ENCODE data around the gene HHIPL1.

Gene HHIPL1

GRCh38 chr14:99682809-99683618 lies 38.1 kb downstream of the HHIPL1 start:
- in situ Hi-C loops (cut with MboI; ENCODE audit: low pct_unique_long_range_greater_than_20kb, low sequenced_read_pairs), result no loop called here
- DNase-seq, result peak; percentile 80

GRCh38 chr14:99683619-99684409 lies 38.9 kb downstream of the HHIPL1 start, which contains the start of gene CYP46A1:
Gene CYP46A1, plus strand, starts transcription at chr14:99684298. Its CDS starts 120 bp downstream, at chr14:99684418.
- peak; percentile 97 for DNase-seq
- in situ Hi-C loops (cut with MboI; ENCODE audit: low pct_unique_long_range_greater_than_20kb, low sequenced_read_pairs), result no loop called here

- no peak for DNase-seq
- in situ Hi-C loops (cut with MboI; ENCODE audit: low pct_unique_long_range_greater_than_20kb, low sequenced_read_pairs), result no loop called here
Observed at GRCh38 chr14:99684410-99684934, 39.5 kb downstream of the HHIPL1 start.

DNA sequence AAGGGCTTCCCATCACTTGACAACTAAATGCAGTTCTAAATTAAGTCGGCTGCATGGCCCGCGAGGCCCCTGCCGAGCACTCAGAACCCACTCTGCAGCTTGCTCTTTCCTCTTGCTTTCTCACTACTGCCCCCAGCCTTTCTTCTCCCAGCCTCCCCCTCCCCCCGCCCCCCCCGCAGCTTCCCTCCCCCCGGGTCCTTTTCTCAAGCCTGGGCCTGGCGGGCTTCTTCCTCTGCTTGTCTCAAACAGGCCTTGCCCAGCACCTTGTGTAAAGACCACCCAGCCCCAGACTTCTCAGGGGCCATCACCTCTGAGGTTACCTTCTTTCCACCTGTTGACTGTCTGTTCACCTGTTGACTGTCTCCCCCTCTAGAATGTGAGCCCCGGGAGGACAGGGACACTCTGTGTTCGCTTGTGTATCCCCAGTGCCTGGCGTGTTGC lies 40.2 kb downstream of the HHIPL1 start:
- in situ Hi-C loops (cut with MboI; ENCODE audit: low pct_unique_long_range_greater_than_20kb, low sequenced_read_pairs), result no loop called here
- no peak for DNase-seq

DNA sequence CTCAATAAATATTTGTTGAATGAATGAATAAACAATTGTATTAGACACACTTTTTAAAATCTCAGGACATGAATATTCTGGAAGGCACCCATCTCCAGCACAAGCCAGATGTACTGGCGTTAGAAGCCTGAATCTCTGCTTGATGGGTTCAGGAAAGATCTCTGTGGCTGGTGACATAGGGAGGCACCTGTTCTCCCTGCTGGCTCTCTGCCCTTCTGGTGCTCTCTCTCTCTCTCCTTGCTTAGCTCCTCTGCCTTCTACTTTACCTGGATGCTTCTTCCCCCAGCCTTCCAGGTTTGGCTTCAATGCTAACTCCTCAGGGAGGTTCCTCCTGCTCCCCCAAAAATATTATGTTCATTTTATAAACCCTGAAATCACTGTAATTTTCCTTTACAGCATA lies 40.7 kb downstream of the HHIPL1 start:
- in situ Hi-C loops (cut with MboI; ENCODE audit: low pct_unique_long_range_greater_than_20kb, low sequenced_read_pairs), result no loop called here
- DNase-seq, result no peak

DNA sequence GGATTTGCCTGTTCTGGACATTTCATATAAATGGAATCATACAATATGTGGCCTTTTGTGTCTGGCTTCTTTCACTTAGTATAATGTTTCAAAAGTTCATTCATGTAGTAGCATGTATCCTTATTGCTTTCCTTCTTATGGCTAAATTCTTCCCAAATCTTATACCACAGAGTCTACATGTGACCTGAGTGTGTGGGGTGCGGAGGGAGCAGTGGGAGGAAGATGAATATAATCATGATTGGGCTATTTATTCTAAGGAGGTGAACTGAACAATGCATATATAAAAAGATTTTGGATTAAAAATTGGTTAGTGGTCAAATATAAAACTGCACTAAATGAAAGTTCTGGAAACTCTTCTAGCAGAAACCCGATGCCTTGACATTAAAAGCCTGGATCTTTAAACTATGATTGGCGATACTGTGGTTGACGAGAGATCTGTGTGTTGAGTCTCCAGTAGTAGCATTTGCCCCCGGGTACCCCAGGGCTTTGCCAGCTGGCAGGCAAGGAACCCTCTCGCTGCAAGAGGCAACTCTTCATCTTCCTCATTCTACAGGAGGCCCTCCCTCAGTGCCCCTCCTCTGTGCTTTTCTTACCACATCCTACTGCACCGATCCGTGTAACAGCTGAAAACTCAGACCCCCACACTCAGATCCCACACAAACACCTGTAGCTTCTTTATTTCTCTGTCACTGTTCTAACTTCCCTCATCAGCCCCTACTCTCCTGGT lies 41.8 kb downstream of the HHIPL1 start:
- peak; percentile 24 for DNase-seq
- in situ Hi-C loops (cut with MboI; ENCODE audit: low pct_unique_long_range_greater_than_20kb, low sequenced_read_pairs), result no loop called here

GRCh38 chr14:99687284-99688209 lies 42.6 kb downstream of the HHIPL1 start:
- in situ Hi-C loops (cut with MboI; ENCODE audit: low pct_unique_long_range_greater_than_20kb, low sequenced_read_pairs), result no loop called here
- peak; percentile 21 for DNase-seq

GRCh38 chr14:99688210-99688581 lies 43.3 kb downstream of the HHIPL1 start:
- in situ Hi-C loops (cut with MboI; ENCODE audit: low pct_unique_long_range_greater_than_20kb, low sequenced_read_pairs), result no loop called here
- DNase-seq, result no peak

- in situ Hi-C loops (cut with MboI; ENCODE audit: low pct_unique_long_range_greater_than_20kb, low sequenced_read_pairs), result no loop called here
Observed at GRCh38 chr14:99688629-99689028, 43.7 kb downstream of the HHIPL1 start.

DNA sequence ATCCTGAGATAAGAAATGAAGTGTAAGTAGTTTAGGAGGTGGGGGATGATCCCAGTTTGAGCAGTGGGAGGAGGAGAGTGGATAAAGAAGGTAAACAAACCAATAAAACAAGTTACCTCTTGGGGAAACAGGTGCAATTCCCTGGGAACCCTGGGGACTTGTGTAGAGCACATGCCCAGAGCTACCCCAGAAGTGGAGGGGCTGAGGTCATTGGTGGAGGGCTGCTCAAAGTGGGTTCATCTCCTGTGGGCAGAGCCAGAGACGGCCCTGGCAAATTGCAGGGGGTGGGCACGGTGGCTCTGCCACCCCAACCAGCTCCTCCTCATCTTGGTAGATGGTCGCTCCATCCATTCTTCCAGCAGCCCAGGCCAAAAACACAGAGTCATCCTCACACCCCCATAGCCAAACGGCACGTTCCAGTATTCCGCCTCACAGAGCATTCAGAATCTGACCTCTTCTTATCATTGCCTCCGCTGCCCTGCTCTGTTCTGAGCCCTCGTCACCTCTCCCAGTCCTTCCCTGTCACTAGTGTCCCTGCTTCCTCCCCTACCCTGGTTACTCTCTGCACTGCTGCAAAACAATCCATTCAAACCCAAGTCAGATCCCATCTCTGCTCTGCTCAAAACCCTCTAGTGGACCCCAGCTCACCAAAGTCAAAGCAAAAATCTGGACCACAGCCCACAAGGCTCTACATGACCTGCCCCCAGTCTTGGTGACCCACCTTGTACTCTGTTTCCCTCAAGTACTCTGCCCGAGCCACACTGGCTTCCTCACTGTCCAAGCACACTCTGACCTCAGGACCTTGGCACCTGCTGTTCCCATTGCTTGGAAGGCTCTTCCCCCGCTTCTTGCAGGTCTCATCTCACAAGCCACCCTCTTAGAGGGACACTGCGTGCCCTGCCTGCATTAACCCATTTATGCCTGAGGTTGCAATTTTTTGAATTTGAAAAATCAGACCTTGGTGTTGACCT lies 44.6 kb downstream of the HHIPL1 start:
- in situ Hi-C loops (cut with MboI; ENCODE audit: low pct_unique_long_range_greater_than_20kb, low sequenced_read_pairs), result no loop called here
- no peak for DNase-seq

More at GRCh38 chr14:99688629-99689028, 43.7 kb downstream of the HHIPL1 start:
- DNase-seq, result no peak

- in situ Hi-C loops (cut with MboI; ENCODE audit: low pct_unique_long_range_greater_than_20kb, low sequenced_read_pairs), result no loop called here
- no peak for DNase-seq
Observed at GRCh38 chr14:99690636-99691035, 45.7 kb downstream of the HHIPL1 start.

GRCh38 chr14:99691111-99691885 lies 46.4 kb downstream of the HHIPL1 start:
- in situ Hi-C loops (cut with MboI; ENCODE audit: low pct_unique_long_range_greater_than_20kb, low sequenced_read_pairs), result no loop called here
- DNase-seq, result no peak

GRCh38 chr14:99693918-99694317 lies 49.0 kb downstream of the HHIPL1 start:
- no peak for DNase-seq
- in situ Hi-C loops (cut with MboI; ENCODE audit: low pct_unique_long_range_greater_than_20kb, low sequenced_read_pairs), result no loop called here

DNA sequence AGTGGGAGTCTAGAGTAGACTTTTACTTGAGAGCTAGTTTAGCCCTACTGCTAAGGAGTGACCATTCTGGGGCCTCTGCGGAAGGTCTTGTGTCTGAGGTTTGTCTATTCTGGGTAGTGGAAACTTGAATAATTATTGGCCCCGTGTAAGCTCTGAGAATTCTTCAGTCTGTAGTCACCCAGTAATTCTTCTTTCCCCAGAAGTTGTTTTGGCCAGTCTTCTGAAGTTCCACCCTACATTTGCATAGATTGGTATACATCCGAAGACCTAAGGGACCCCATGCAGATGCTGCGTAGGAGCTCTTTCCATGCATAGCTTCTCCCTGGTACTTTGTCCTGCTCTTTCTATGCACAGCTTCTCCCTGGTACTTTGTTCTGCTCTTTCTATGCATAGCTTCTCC lies 52.0 kb downstream of the HHIPL1 start:
- no peak for DNase-seq
- in situ Hi-C loops (cut with MboI; ENCODE audit: low pct_unique_long_range_greater_than_20kb, low sequenced_read_pairs), result no loop called here

DNA sequence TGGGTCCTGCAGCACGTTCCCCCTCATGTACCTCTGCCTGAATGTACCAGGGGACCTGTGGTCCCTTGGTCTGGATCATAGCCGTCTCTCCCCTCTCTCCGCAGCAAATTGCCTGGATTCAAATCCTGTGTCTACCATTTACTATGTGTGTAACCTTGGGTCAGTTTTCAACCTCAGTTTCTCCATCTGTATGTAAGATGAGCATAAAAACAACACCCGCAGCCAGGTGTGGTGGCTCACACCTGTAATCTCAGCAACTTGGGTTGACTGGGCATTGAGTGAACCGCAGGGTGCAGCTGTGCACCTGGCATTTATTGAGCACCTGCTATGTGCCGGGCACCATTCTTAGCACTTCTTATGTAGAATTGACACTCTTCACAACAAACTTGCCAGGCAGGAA lies 53.3 kb downstream of the HHIPL1 start:
- no peak for DNase-seq
- in situ Hi-C loops (cut with MboI; ENCODE audit: low pct_unique_long_range_greater_than_20kb, low sequenced_read_pairs), result no loop called here

- in situ Hi-C loops (cut with MboI; ENCODE audit: low pct_unique_long_range_greater_than_20kb, low sequenced_read_pairs), result no loop called here
- no peak for DNase-seq
Observed at GRCh38 chr14:99698642-99699041, 53.7 kb downstream of the HHIPL1 start.
